SK-N-SH treated with all-trans-retinoic acid at 6 μM for 48 hours (cell line): ENCODE results near the gene ACTN4.

Source experiments
- ATAC-seq: fragments of 200-7000 bp; cut with Tn5 transposase; 3 replicates; pipeline ENCODE4 v1.9.1; 2020; ENCODE audit warnings: mild to moderate bottlenecking, moderate library complexity
- BACH2 ChIP-seq: fragments of 250-450 bp; sonication (Bioruptor Pico); IDR thresholded peaks from 2 replicates; pipeline ENCODE4 v1.9.0; 2021; ENCODE audit warnings: mild to moderate bottlenecking, borderline replicate concordance
- CREB5 ChIP-seq: fragments of 250-450 bp; sonication (Bioruptor Pico); IDR thresholded peaks from 2 replicates; pipeline ENCODE4 v1.5.1; 2020; ENCODE audit warnings: low read depth, mild to moderate bottlenecking, moderate library complexity
- CSDC2 ChIP-seq: fragments of 250-450 bp; sonication (Bioruptor Pico); IDR thresholded peaks from 2 replicates; pipeline ENCODE4 v1.5.0; 2020; ENCODE audit warnings: mild to moderate bottlenecking, moderate library complexity
- ESRRG ChIP-seq: fragments of 250-450 bp; sonication (Bioruptor Pico); IDR thresholded peaks from 2 replicates; pipeline ENCODE4 v1.6.1; 2021; ENCODE audit warnings: mild to moderate bottlenecking
- GLIS3 ChIP-seq: fragments of 250-450 bp; sonication (Bioruptor Pico); IDR thresholded peaks from 2 replicates; pipeline ENCODE4 v1.5.0; 2020; ENCODE audit warnings: mild to moderate bottlenecking, moderate library complexity
- ISL1 ChIP-seq: fragments of 250-450 bp; sonication (Bioruptor Pico); IDR thresholded peaks from 2 replicates; pipeline ENCODE4 v2.1.2; 2022; ENCODE audit warnings: mild to moderate bottlenecking, moderate library complexity
- OSR1 ChIP-seq: fragments of 250-450 bp; sonication (Bioruptor Pico); IDR thresholded peaks from 2 replicates; pipeline ENCODE4 v1.8.0; 2022; ENCODE audit warnings: moderate library complexity, mild to moderate bottlenecking, inconsistent platforms
- PATZ1 ChIP-seq: fragments of 250-450 bp; sonication (Bioruptor Pico); IDR thresholded peaks from 2 replicates; pipeline ENCODE4 v1.8.0; 2020; ENCODE audit warnings: mild to moderate bottlenecking, moderate library complexity, borderline replicate concordance
- PPARA ChIP-seq: fragments of 250-450 bp; sonication (Bioruptor Pico); IDR thresholded peaks from 2 replicates; pipeline ENCODE4 v1.5.0; 2020; ENCODE audit warnings: mild to moderate bottlenecking, borderline replicate concordance
- RARB ChIP-seq: fragments of 250-450 bp; sonication (Bioruptor Pico); IDR thresholded peaks from 2 replicates; pipeline ENCODE4 v1.8.0; 2021; ENCODE audit warnings: mild to moderate bottlenecking, moderate library complexity
- SNAI2 ChIP-seq: fragments of 250-450 bp; sonication (Bioruptor Pico); IDR thresholded peaks from 2 replicates; pipeline ENCODE4 v1.5.0; 2020; ENCODE audit warnings: mild to moderate bottlenecking, moderate library complexity
- TCF4 ChIP-seq: fragments of 250-450 bp; sonication (Bioruptor Pico); IDR thresholded peaks from 2 replicates; pipeline ENCODE4 v1.8.0; 2021; ENCODE audit warnings: mild to moderate bottlenecking, moderate library complexity, borderline replicate concordance
- TOX ChIP-seq: fragments of 250-450 bp; sonication (Bioruptor Pico); IDR thresholded peaks from 2 replicates; pipeline ENCODE4 v1.8.0; 2021; ENCODE audit warnings: mild to moderate bottlenecking, moderate library complexity, borderline replicate concordance
- TSHZ2 ChIP-seq: fragments of 250-450 bp; sonication (Bioruptor Pico); IDR thresholded peaks from 2 replicates; pipeline ENCODE4 v1.5.0; 2020; ENCODE audit warnings: mild to moderate bottlenecking, moderate library complexity
- ZC3H10 ChIP-seq: fragments of 250-450 bp; sonication (Bioruptor Pico); IDR thresholded peaks from 2 replicates; pipeline ENCODE4 v1.5.1; 2021; ENCODE audit warnings: mild to moderate bottlenecking, moderate library complexity
- ZFP3 ChIP-seq: fragments of 250-450 bp; sonication (Bioruptor Pico); IDR thresholded peaks from 2 replicates; pipeline ENCODE4 v1.5.0; 2020; ENCODE audit warnings: mild to moderate bottlenecking, moderate library complexity
- ZFP30 ChIP-seq: fragments of 450-650 bp; formaldehyde crosslinking; IDR thresholded peaks from 2 replicates; pipeline ENCODE4 v1.5.0; 2022; ENCODE audit warnings: mild to moderate bottlenecking, moderate library complexity
- ZNF70 ChIP-seq: fragments of 450-650 bp; formaldehyde crosslinking; IDR thresholded peaks from 2 replicates; pipeline ENCODE4 v1.5.0; 2020; ENCODE audit warnings: mild to moderate bottlenecking, moderate library complexity
- ZNF8 ChIP-seq: fragments of 450-650 bp; formaldehyde crosslinking; IDR thresholded peaks from 2 replicates; pipeline ENCODE4 v1.5.0; 2020; ENCODE audit warnings: mild to moderate bottlenecking, moderate library complexity
- TF ChIP-seq, protein P1 (sequence below): fragments of 250-450 bp; sonication (Bioruptor Pico); IDR thresholded peaks from 2 replicates; pipeline ENCODE4 v1.5.1; 2021; ENCODE audit warnings: mild to moderate bottlenecking, moderate library complexity
- TF ChIP-seq, protein P2 (sequence below): fragments of 250-450 bp; sonication (Bioruptor Pico); IDR thresholded peaks from 2 replicates; pipeline ENCODE4 v1.8.0; 2021; ENCODE audit warnings: low read depth, mild to moderate bottlenecking, moderate library complexity, borderline replicate concordance

ACTN4 gene

DNA sequence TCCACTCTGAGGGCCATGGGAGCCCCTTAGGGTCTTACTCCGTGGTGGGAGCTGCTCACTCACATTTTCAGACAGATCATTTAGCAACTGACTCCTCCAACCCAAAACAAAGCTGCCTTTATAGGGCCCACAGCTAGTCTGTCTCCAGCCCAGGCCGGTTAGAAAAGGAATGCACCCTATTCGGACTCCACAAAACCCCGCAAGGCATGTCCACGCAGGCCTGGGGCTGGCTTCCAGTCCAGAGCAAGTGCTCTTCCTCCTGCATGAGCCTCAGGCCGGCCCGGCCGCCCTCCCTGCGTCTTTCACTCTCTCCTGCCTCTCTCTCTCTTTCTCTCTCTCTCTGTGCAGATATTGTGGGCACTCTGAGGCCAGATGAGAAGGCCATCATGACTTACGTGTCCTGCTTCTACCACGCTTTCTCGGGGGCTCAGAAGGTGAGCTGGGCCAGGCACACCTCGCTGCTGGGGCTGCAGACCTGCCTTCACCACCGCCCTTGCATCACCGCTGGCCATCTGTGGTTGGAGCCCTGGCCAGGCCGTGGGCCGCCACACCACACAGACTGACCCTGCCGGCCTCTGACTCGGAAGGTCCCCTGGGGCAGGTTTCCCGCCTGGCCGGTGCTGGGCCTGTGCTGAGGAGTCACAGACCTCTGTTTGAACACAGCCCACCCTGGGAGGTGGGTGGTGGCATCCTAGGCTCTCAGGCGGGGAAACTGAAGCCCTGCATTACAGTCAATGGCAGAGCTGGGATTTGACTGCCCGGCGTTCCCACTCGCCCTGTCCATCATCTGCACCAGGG lies 63.7 kb downstream of the ACTN4 start:
- ATAC-seq: no peak; the same call in none of the 3 replicates

GRCh38 chr19:38711726-38712153 lies 64.3 kb downstream of the ACTN4 start:
- peak; percentile 72 for ATAC-seq
- TF ChIP-seq ISL1 (CRISPR knock-in tag) (no peak), ZNF70 (CRISPR knock-in tag) (no peak), TSHZ2 (CRISPR knock-in tag) (no peak), BACH2 (CRISPR knock-in tag) (no peak), TOX (no peak), ZFP30 (CRISPR knock-in tag) (no peak)
- TF ChIP-seq, protein P1, sequence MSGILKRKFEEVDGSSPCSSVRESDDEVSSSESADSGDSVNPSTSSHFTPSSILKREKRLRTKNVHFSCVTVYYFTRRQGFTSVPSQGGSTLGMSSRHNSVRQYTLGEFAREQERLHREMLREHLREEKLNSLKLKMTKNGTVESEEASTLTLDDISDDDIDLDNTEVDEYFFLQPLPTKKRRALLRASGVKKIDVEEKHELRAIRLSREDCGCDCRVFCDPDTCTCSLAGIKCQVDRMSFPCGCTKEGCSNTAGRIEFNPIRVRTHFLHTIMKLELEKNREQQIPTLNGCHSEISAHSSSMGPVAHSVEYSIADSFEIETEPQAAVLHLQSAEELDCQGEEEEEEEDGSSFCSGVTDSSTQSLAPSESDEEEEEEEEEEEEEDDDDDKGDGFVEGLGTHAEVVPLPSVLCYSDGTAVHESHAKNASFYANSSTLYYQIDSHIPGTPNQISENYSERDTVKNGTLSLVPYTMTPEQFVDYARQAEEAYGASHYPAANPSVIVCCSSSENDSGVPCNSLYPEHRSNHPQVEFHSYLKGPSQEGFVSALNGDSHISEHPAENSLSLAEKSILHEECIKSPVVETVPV: no peak

More for the DNA sequence above, 63.7 kb downstream of the ACTN4 start:
- TF ChIP-seq TOX (no peak), PATZ1 (no peak), ZNF70 (CRISPR knock-in tag) (no peak), ESRRG (CRISPR knock-in tag) (no peak), CREB5 (CRISPR knock-in tag) (no peak), GLIS3 (CRISPR knock-in tag) (no peak), TCF4 (CRISPR knock-in tag) (no peak), SNAI2 (CRISPR knock-in tag) (no peak), OSR1 (no peak), TSHZ2 (CRISPR knock-in tag) (no peak), ZFP3 (CRISPR knock-in tag) (no peak), PPARA (CRISPR knock-in tag) (no peak), ZNF8 (CRISPR knock-in tag) (no peak), CSDC2 (CRISPR knock-in tag) (no peak), RARB (CRISPR knock-in tag) (no peak), ZFP30 (CRISPR knock-in tag) (no peak), ZC3H10 (CRISPR knock-in tag) (no peak), ISL1 (CRISPR knock-in tag) (no peak)
- TF ChIP-seq, protein P2, sequence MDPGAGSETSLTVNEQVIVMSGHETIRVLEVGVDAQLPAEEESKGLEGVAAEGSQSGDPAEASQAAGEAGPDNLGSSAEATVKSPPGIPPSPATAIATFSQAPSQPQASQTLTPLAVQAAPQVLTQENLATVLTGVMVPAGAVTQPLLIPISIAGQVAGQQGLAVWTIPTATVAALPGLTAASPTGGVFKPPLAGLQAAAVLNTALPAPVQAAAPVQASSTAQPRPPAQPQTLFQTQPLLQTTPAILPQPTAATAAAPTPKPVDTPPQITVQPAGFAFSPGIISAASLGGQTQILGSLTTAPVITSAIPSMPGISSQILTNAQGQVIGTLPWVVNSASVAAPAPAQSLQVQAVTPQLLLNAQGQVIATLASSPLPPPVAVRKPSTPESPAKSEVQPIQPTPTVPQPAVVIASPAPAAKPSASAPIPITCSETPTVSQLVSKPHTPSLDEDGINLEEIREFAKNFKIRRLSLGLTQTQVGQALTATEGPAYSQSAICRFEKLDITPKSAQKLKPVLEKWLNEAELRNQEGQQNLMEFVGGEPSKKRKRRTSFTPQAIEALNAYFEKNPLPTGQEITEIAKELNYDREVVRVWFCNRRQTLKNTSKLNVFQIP (CRISPR knock-in tag): no peak
- TF ChIP-seq, protein P1: no peak
